Fibroblast of the aortic adventitia (primary cell): ENCODE measurements around the gene SULT2B1. TPM values are rescaled to one million over a fixed set of nuclear protein-coding genes. Genes with fewer than 3 reads are reported as not detected.
A peak's percentile ranks its signal among the peaks of the same experiment; 100 is the strongest.

ENCODE experiments used
- DNase-seq: peaks from one replicate; pipeline ENCODE4 v3.0.0-alpha.2; 2010; ENCODE audit warnings: low read depth
- H3K4me3 ChIP-seq: 2 replicates; pipeline ENCODE4 v1.5.1; 2011; ENCODE audit warnings: low read depth, mild to moderate bottlenecking, control low read depth, low read length, moderate library complexity
- total RNA-seq: library from RNA; depleted of rRNA; stranded (reverse); fragments of >200 nt; gene quantifications from 2 replicates; pipeline ENCODE4 v1.2.3, GENCODE V29; 2012; ENCODE audit warnings: low replicate concordance
- TF ChIP-seq, protein P1 (sequence below): IDR thresholded peaks from 2 replicates; pipeline ENCODE4 v1.5.1; 2011; ENCODE audit warnings: mild to moderate bottlenecking, low read length, control low read depth, inconsistent platforms; ENCODE audit not compliant: insufficient read depth

Gene SULT2B1
- total RNA-seq, 1 donor: not detected

DNA sequence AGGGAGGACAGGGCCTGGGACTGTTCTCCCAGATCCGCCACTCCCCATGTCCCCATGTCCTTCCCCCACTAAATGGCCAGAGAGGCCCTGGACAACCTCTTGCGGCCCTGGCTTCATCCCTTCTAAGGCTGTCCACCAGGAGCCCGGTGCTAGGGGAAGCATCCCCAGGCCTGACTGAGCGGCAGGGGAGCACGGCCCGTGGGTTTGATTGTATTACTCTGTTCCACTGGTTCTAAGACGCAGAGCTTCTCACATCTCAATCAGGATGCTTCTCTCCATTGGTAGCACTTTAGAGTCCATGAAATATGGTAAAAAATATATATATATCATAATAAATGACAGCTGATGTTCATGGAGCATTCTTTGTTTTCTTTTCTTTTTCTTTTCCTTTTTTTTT is 55.4 kb downstream of the SULT2B1 start:
- no peak for DNase-seq
- no peak overlapping the region for H3K4me3 ChIP-seq
- TF ChIP-seq, protein P1, sequence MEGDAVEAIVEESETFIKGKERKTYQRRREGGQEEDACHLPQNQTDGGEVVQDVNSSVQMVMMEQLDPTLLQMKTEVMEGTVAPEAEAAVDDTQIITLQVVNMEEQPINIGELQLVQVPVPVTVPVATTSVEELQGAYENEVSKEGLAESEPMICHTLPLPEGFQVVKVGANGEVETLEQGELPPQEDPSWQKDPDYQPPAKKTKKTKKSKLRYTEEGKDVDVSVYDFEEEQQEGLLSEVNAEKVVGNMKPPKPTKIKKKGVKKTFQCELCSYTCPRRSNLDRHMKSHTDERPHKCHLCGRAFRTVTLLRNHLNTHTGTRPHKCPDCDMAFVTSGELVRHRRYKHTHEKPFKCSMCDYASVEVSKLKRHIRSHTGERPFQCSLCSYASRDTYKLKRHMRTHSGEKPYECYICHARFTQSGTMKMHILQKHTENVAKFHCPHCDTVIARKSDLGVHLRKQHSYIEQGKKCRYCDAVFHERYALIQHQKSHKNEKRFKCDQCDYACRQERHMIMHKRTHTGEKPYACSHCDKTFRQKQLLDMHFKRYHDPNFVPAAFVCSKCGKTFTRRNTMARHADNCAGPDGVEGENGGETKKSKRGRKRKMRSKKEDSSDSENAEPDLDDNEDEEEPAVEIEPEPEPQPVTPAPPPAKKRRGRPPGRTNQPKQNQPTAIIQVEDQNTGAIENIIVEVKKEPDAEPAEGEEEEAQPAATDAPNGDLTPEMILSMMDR: no peak

DNA sequence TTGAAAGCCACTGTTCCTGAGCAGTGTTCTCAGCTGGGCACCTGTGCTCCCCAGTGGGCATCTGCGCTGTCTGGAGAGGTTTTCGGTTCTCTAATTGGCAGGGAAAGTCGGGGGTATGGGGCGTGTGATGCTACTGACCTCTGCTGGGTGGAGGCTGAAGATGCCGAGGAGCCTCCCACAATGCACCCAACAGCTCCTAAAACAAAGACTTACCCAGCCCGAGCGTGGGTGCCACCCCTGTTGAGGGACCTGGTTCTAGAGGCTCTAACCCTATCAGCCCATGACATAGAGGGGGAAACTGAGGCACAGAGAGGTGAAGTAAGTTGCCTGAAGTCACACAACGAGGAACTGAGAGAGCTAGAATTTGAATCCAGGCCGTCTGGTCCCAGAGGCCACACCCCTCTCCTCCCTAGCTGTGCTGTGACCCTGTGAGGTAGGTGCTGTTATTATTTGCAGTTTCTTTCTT is 56.9 kb downstream of the SULT2B1 start:
- TF ChIP-seq, protein P1: peak; percentile 58
- no peak overlapping the region for H3K4me3 ChIP-seq
- peak; percentile 39 for DNase-seq

- TF ChIP-seq, protein P1: no peak
- H3K4me3 ChIP-seq: no peak overlapping the region
- DNase-seq: no peak
Measured at GRCh38 chr19:48609571-48610108, 57.7 kb downstream of the SULT2B1 start.

GRCh38 chr19:48611872-48612271 is 59.9 kb downstream of the SULT2B1 start:
- H3K4me3 ChIP-seq: no peak overlapping the region
- no peak for DNase-seq
- TF ChIP-seq, protein P1: no peak

- DNase-seq: no peak
- TF ChIP-seq, protein P1: no peak
- no peak overlapping the region for H3K4me3 ChIP-seq
Measured at GRCh38 chr19:48613024-48613851, 61.3 kb downstream of the SULT2B1 start.

DNA sequence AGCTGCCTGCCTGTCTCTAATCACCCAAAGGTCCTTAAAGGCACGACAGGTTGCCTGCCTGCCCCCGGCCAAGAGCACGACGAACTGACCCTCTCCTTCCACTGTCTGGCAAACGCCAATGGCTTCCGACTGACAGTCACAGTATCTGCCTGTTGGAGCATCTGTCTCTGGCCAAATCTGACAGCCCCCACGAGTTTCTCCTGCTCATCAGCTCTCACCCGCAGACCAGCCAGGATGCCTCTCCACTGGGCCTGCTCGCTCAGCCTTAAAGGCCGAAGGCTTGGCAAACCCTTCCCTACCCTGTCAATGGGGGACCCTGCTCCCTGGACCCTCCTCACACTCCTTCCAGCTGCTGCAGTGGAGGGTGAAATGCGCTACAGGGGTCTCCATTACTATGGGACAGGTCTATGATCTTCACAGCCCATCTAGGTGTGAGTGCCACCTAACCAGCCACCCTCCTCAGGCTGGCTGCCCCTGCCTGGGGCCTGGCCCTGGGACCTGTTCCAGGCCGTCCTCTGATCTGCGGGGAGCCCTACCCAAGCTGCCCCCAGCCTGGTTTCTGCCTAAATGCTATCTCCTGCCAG is 62.0 kb downstream of the SULT2B1 start:
- no peak overlapping the region for H3K4me3 ChIP-seq
- no peak for DNase-seq
- TF ChIP-seq, protein P1: no peak
